HCT116 (cell line): ENCODE data around the gene FAM240B. TPM values are rescaled to one million over a fixed set of nuclear protein-coding genes. Genes with fewer than 3 reads are reported as not detected.

Experiments
- ATAC-seq: fragments of 200-7000 bp; cut with Tn5 transposase; 2 replicates; pipeline ENCODE4 v1.9.1; 2020; ENCODE audit warnings: mild to moderate bottlenecking, moderate library complexity
- BruUV-seq: library from RNA; stranded (reverse); fragments of 400-500 nt; replicated peaks from 2 replicates; lab custom pipeline; 2021; lab: Mats Ljungman, UMichigan
- CTCF ChIA-PET: fragments of 300-600 bp; sonication (Branson Sonifier 250); formaldehyde crosslinking; loops from one replicate; lab custom pipeline; 2021; ENCODE audit warnings: antibody characterized with exemption; lab: Charles Lee
- POLR2A ChIA-PET: fragments of 300-600, 350-600 bp; sonication (Branson Sonifier 250); formaldehyde crosslinking; loops from one replicate; lab custom pipeline; 2021; ENCODE audit warnings: antibody characterized with exemption; lab: Charles Lee
- RAD21 ChIA-PET, 2 experiments: fragments of 300-600 bp; sonication (Branson Sonifier 250); formaldehyde crosslinking; loops; one replicate each; lab custom pipeline; 2023; ENCODE audit warnings: low total read pairs in 2 of 2; ENCODE audit not compliant: uncharacterized antibody in 2 of 2, unreplicated experiment in 2 of 2, low non-redundant PET in 1 of 2; lab: Charles Lee
- DNase-seq: peaks from one replicate; pipeline ENCODE4 v3.0.0-alpha.2; 2010; ENCODE audit warnings: low read depth, low spot score
- H2AFZ ChIP-seq: fragments of 200-600 bp; shearing (Covaris generic), sonication (generic); 2 replicates; pipeline ENCODE4 v1.6.1; 2017; ENCODE audit warnings: low read depth, mixed run types, mixed read lengths, antibody characterized with exemption, low read length; ENCODE audit not compliant: poor library complexity, severe bottlenecking
- H3K27ac ChIP-seq: 2 replicates; pipeline ENCODE4 v1.5.1; 2012; ENCODE audit warnings: low read depth, low read length
- H3K27me3 ChIP-seq: fragments of 200-600 bp; sonication (generic); 2 replicates; pipeline ENCODE4 v1.6.1; 2016; ENCODE audit warnings: mixed run types, low read length, mixed read lengths; ENCODE audit not compliant: insufficient read depth
- H3K36me3 ChIP-seq, 2 experiments: fragments of 200-500 bp in 1 of 2; fragments of 200-600 bp in 1 of 2; sonication (Bioruptor generic) in 1 of 2; sonication (generic) in 1 of 2; 2 replicates each; pipeline versions ENCODE4 v1.5.1 to v1.6.1; 2014 to 2016; ENCODE audit warnings: low read length in 2 of 2, inconsistent platforms in 1 of 2, mixed read lengths in 1 of 2, mixed run types in 1 of 2; ENCODE audit not compliant: insufficient read depth in 2 of 2, control insufficient read depth in 1 of 2
- H3K4me1 ChIP-seq, 2 experiments: fragments of 200-600 bp in 1 of 2; sonication (generic) in 1 of 2; 2 replicates each; pipeline versions ENCODE4 v1.5.1 to v1.6.1; 2012 to 2017; ENCODE audit warnings: low read length in 2 of 2, inconsistent platforms in 1 of 2, mild to moderate bottlenecking in 1 of 2, mixed read lengths in 1 of 2, mixed run types in 1 of 2, moderate library complexity in 1 of 2; ENCODE audit not compliant: insufficient read depth in 2 of 2, control insufficient read depth in 1 of 2
- H3K4me2 ChIP-seq: fragments of 200-600 bp; sonication (generic); 2 replicates; pipeline ENCODE4 v1.6.1; 2017; ENCODE audit warnings: mixed run types, low read length, mixed read lengths
- H3K4me3 ChIP-seq, 2 experiments: fragments of 200-600 bp in 1 of 2; sonication (generic) in 1 of 2; replicated peaks in 1 of 2; 2 replicates each; pipeline ENCODE4 v1.5.1; 2011 to 2016; ENCODE audit warnings: low read length in 2 of 2, control low read depth in 1 of 2, low read depth in 1 of 2, mild to moderate bottlenecking in 1 of 2, mixed read lengths in 1 of 2, mixed run types in 1 of 2
- H3K79me2 ChIP-seq: fragments of 200-600 bp; sonication (generic); 2 replicates; pipeline ENCODE4 v1.6.1; 2017; ENCODE audit warnings: mild to moderate bottlenecking, mixed run types, low read length, moderate library complexity, mixed read lengths; ENCODE audit not compliant: insufficient read depth
- H3K9ac ChIP-seq: fragments of 200-600 bp; sonication (generic); 2 replicates; pipeline ENCODE4 v1.6.1; 2016; ENCODE audit warnings: low read length, mixed read lengths
- H3K9me2 ChIP-seq: fragments of 200-600 bp; sonication (generic), shearing (Covaris generic); 2 replicates; pipeline ENCODE4 v1.6.1; 2017; ENCODE audit warnings: mixed run types, mild to moderate bottlenecking, moderate library complexity; ENCODE audit not compliant: insufficient read depth
- H3K9me3 ChIP-seq, 2 experiments: fragments of 200-500 bp in 1 of 2; fragments of 200-600 bp in 1 of 2; sonication (Bioruptor generic) in 1 of 2; sonication (generic) in 1 of 2; 2 replicates each; pipeline ENCODE4 v1.6.1; 2014 to 2017; ENCODE audit warnings: low read length in 2 of 2, mixed read lengths in 2 of 2, inconsistent platforms in 1 of 2, low read depth in 1 of 2, mild to moderate bottlenecking in 1 of 2, mixed run types in 1 of 2, moderate library complexity in 1 of 2; ENCODE audit not compliant: control insufficient read depth in 1 of 2, insufficient read depth in 1 of 2
- H4K20me1 ChIP-seq: fragments of 200-600 bp; sonication (generic), shearing (Covaris generic); 2 replicates; pipeline ENCODE4 v1.6.1; 2017; ENCODE audit warnings: mixed run types, mild to moderate bottlenecking, moderate library complexity; ENCODE audit not compliant: insufficient read depth
- ATF3 ChIP-seq: IDR thresholded peaks from 2 replicates; pipeline ENCODE4 v1.6.1; 2012
- CEBPB ChIP-seq: IDR thresholded peaks from 2 replicates; pipeline ENCODE4 v1.6.1; 2012; ENCODE audit warnings: low read depth
- EGR1 ChIP-seq: IDR thresholded peaks from 2 replicates; pipeline ENCODE4 v1.6.1; 2012; ENCODE audit warnings: low read depth
- ELF1 ChIP-seq: IDR thresholded peaks from 2 replicates; pipeline ENCODE4 v1.6.1; 2012; ENCODE audit warnings: low read depth, borderline replicate concordance
- EZH2 ChIP-seq: fragments of 200-600 bp; sonication (generic); IDR thresholded peaks from 2 replicates; pipeline ENCODE4 v1.6.1; 2017; ENCODE audit warnings: antibody characterized with exemption, mixed run types
- EZH2phosphoT487 ChIP-seq: fragments of 200-600 bp; IDR thresholded peaks from 2 replicates; pipeline ENCODE4 v1.6.1; 2018; ENCODE audit warnings: antibody characterized with exemption, borderline replicate concordance
- FOSL1 ChIP-seq: IDR thresholded peaks from 2 replicates; pipeline ENCODE4 v1.6.1; 2012; ENCODE audit warnings: low read depth
- JUND ChIP-seq: IDR thresholded peaks from 2 replicates; pipeline ENCODE4 v1.6.1; 2012
- MAX ChIP-seq: IDR thresholded peaks from 2 replicates; pipeline ENCODE4 v1.6.1; 2012
- POLR2A ChIP-seq: IDR thresholded peaks from 2 replicates; pipeline ENCODE4 v1.7.0; 2011; ENCODE audit warnings: borderline replicate concordance; ENCODE audit not compliant: insufficient read depth, insufficient read length; ENCODE audit errors: extremely low read depth
- POLR2AphosphoS5 ChIP-seq: IDR thresholded peaks from 2 replicates; pipeline ENCODE4 v1.6.1; 2011; ENCODE audit warnings: mild to moderate bottlenecking, low read depth, low read length, moderate library complexity
- RAD21 ChIP-seq: IDR thresholded peaks from 2 replicates; pipeline ENCODE4 v1.6.1; 2012; ENCODE audit warnings: low read depth, mild to moderate bottlenecking
- SIN3A ChIP-seq: IDR thresholded peaks from 2 replicates; pipeline ENCODE4 v1.6.1; 2012; ENCODE audit warnings: low read depth
- SP1 ChIP-seq: IDR thresholded peaks from 2 replicates; pipeline ENCODE4 v1.6.1; 2012; ENCODE audit warnings: low read depth
- SRF ChIP-seq: IDR thresholded peaks from 2 replicates; pipeline ENCODE4 v1.6.1; 2012; ENCODE audit warnings: low read depth
- ZBTB33 ChIP-seq: IDR thresholded peaks from 2 replicates; pipeline ENCODE4 v1.6.1; 2011; ENCODE audit warnings: mild to moderate bottlenecking, low read length, moderate library complexity; ENCODE audit not compliant: insufficient replicate concordance; ENCODE audit errors: extremely low read depth
- ZNF274 ChIP-seq: fragments of 200-500 bp; sonication (Bioruptor generic); IDR thresholded peaks from 2 replicates; pipeline ENCODE4 v1.6.1; 2014; ENCODE audit warnings: mild to moderate bottlenecking, low read depth, low read length, inconsistent platforms
- intact Hi-C: fragments of 100-400 bp; cut with micrococcal nuclease; formaldehyde crosslinking; loops from 2 replicates; pipeline ENCODE4 v1.10.0; 2022
- total RNA-seq: library from RNA; stranded (reverse); gene quantifications from one replicate; pipeline ENCODE4 v1.2.1, GENCODE V29; 2021; ENCODE audit not compliant: unreplicated experiment

FAM240B gene
- total RNA-seq, 1 experiment from 2014 or later: not detected

GRCh38 chr9:38756702-38757101 is 36.8 kb upstream of the FAM240B start:
- no peak overlapping the region for H3K4me3 ChIP-seq
- H3K27me3 ChIP-seq: no peaks in the 10 kb centered on the region; the same call in 1 of the 2 replicates
- no peaks in the 10 kb centered on the region for H3K4me1 ChIP-seq
- no peaks in the 10 kb centered on the region for H4K20me1 ChIP-seq
- intact Hi-C loops: no loop called here
- no peaks in the 10 kb centered on the region for H3K79me2 ChIP-seq
- ATAC-seq: no peak
- no peak overlapping the region for H3K4me2 ChIP-seq
- ChIA-PET POLR2A (no interaction called here), RAD21 (no interaction called here)
- H2AFZ ChIP-seq: no peak overlapping the region
- H3K36me3 ChIP-seq: no peaks in the 10 kb centered on the region
- H3K9me2 ChIP-seq: no peaks in the 10 kb centered on the region
- H3K9me3 ChIP-seq: no peaks in the 10 kb centered on the region
- H3K9ac ChIP-seq: no peak overlapping the region
- no TSS peak for BruUV-seq
- TF ChIP-seq SP1 (no peak), RAD21 (no peak), ZNF274 (no peak), ELF1 (no peak), FOSL1 (no peak), SRF (no peak), EZH2phosphoT487 (no peak), EGR1 (no peak), POLR2AphosphoS5 (no peak), POLR2A (no peak), CEBPB (no peak), JUND (no peak), ATF3 (no peak), SIN3A (no peak), EZH2 (no peak), ZBTB33 (no peak), MAX (no peak)
- TF ChIP-seq, all 23 proteins: peak for 0
- no peak overlapping the region for H3K27ac ChIP-seq
- CTCF ChIA-PET: no interaction called here
- no peak for DNase-seq
